Prostate gland (tissue), 2 donors: ENCODE data around the gene SLC1A2.

Experiments
- POLR2A ChIP-seq: fragments of 450-650 bp; IDR thresholded peaks from one replicate; pipeline ENCODE4 v1.6.1; 2016; ENCODE audit warnings: antibody characterized with exemption, mild to moderate bottlenecking
- POLR2AphosphoS5 ChIP-seq: sonication (generic); formaldehyde crosslinking; IDR thresholded peaks from one replicate; pipeline ENCODE4 v1.6.1; 2017; ENCODE audit warnings: antibody characterized with exemption
- TF ChIP-seq, protein P1 (sequence below), 4 experiments: fragments of 200-600 bp in 2 of 4; fragments of 450-650 bp in 2 of 4; sonication (generic) in 2 of 4; IDR thresholded peaks; 1 replicate in 3 of 4; 2 replicates in 1 of 4; pipeline ENCODE4 v1.5.1; 2016 to 2019; ENCODE audit warnings: antibody characterized with exemption in 4 of 4, mild to moderate bottlenecking in 2 of 4, moderate library complexity in 2 of 4

GRCh38 chr11:35344681-35345574, 74.4 kb downstream of the SLC1A2 start:
- TF ChIP-seq, protein P1, sequence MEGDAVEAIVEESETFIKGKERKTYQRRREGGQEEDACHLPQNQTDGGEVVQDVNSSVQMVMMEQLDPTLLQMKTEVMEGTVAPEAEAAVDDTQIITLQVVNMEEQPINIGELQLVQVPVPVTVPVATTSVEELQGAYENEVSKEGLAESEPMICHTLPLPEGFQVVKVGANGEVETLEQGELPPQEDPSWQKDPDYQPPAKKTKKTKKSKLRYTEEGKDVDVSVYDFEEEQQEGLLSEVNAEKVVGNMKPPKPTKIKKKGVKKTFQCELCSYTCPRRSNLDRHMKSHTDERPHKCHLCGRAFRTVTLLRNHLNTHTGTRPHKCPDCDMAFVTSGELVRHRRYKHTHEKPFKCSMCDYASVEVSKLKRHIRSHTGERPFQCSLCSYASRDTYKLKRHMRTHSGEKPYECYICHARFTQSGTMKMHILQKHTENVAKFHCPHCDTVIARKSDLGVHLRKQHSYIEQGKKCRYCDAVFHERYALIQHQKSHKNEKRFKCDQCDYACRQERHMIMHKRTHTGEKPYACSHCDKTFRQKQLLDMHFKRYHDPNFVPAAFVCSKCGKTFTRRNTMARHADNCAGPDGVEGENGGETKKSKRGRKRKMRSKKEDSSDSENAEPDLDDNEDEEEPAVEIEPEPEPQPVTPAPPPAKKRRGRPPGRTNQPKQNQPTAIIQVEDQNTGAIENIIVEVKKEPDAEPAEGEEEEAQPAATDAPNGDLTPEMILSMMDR (IDR thresholded peaks at IDR 0.05), result no peak
- TF ChIP-seq POLR2AphosphoS5 (no peak), POLR2A (no peak)
